GM21723 (cell line): ENCODE data around the gene RNU6-1.

ENCODE experiments used
- ATAC-seq: cut with Tn5 transposase; IDR thresholded peaks from one replicate; pipeline ENCODE4 v1.9.1; 2021; ENCODE audit warnings: mild to moderate bottlenecking, moderate library complexity; ENCODE audit not compliant: unreplicated experiment

RNU6-1 gene

DNA sequence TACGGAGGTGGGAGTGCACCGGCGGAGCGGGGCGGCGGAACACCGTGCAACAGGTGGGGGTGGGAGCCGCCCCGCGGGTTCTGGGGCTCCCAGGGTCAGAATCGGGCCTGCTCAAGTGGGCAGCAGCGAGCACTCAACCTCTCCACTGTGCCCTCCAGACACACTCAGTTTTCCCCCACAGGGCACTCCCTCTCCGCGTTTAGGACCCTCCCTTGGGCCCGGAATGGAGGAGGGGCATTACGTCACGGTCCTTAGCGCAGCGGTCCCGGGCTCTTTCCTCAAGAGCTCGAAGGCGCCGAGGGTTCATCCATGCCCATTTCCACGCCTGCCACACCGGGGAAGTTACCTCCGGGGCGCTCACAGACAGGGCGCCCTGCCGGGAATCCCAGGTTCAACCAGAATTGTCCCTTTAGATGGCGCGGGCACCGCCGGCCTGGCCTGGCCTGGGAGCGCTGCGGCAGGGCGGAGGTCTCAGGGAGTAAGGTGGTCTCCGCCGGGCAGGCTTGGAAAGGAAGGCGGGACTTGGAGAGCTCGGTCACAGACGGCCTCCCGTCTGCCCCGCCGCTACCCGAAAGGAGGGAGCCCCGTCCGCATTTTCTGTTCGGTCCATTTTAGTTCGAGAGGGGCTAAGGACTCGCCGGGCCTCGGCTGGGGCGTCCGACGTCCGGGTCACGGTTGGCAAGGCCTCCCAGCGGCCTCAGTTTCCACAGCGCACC lies 5.1 kb downstream of the RNU6-1 start:
- no peak for ATAC-seq

DNA sequence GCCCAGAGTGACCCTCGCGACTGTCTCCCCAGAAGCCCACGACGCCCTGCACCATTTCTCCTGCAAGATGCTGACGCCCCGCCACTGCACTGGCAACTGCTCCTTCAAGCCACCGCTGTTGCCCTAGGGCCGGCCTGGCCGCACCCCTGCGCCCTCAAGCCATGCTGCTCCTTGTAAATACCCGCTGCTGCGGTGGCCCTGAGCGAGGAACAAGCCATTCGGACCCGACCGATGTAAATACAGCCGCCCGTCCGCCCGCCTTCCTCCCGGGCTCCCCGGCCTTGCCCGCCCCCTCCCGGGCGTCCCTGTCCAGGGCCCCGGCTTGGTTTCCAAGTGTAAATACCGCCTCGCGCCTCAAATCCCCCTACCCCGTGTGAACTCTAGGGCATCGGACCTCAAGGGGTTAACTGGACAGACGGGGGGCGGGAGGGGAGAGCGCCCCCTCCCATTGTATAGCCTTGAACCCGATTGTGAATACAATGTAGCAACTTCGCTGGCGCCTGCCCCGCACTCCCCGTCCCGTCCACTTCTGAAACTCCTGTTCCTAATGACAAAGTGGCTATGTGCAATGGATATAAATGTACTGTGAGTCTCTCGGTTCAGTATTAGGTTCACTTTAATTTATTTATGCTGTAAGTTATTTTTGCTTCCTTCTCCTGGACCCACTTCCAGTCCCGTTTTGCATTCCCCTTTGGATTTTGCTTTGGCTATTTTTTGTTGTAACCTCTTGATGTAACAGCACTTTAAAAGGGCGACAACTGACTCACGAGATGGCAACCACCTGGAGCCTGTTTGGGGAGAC lies 5.9 kb downstream of the RNU6-1 start:
- ATAC-seq, result peak; percentile 40

DNA sequence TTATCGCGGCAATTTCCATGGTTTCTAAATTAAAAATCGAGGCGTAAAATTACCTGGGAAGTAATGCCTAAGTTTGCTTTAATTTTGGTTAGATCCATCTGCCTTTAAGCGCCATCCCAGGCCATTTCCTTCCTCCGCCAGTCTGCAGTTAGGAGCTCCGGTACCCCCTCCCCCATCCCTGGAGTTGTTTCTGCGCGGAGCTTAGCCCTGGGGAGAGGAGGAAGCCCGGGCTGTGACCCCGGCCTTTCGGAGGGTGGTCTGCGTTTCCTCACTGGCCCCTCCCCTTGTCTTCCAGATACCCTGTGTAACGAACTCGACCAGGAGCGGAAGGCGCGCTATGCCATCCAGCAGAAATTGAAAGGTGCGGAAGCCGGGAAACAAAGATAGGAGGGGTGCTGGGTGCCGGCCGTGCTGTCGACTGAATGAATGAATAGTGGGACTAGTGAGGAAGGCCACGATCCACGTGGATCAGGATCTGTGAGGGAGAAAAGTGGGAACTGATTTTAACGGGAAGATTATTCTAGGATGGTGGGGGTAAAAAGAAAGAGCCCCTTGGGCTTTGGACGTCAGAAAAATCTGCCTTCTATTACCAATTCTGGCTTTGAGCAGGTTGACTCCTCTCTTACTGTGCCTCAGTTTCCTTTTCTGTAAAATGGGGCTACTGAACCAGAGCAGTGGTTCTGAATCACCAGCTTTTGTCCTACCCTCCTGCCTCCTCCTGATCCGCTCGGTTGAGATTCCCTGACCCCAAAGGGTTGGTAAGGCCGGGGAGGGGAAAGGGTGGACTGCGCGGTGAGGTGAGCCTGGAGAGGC lies 6.7 kb downstream of the RNU6-1 start:
- ATAC-seq, result no peak

DNA sequence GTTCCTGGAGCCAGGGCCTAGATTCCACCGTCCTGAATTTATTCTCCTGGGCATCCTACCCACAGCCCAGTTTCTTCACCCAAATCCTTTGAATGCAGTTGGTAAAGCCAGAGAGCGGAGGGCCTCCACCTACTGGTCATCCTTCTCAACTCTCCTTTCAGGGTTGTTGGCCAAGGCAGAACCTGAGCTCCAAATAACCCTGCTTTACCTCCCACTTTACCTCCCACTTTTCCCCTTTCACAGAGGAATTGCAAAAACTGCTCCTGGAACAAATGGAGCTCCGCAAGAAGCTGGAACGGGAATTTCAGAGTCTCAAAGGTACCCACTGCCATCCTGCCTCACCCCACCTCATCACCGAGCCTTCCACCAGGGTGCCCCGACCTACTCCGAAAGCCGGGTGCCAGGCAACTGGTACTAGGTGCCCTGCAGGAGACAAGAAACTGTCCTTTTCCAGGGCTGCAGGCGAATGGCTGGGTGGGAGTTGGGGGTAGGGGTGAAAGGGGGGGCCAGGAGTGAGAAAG lies 7.8 kb downstream of the RNU6-1 start:
- ATAC-seq, result no peak

DNA sequence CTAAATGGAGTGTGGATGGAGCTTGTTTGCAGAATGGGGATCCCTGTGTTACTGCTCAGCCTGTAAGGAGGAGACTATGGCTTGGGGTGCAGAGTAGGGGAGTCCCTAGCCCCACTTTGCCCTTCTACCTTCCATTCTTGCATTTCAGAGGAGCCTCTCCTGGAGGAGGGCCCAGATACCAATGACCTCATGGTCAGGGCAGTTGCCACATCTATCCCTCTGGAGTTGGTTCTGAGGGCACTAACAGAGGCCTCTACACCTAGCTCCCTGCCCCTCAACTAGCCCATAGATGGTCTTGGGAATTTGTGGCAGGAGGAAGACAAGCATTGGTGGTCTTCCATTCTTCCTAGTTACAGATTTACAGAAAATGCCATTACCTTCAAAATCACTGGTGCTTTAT lies 8.5 kb downstream of the RNU6-1 start:
- no peak for ATAC-seq

DNA sequence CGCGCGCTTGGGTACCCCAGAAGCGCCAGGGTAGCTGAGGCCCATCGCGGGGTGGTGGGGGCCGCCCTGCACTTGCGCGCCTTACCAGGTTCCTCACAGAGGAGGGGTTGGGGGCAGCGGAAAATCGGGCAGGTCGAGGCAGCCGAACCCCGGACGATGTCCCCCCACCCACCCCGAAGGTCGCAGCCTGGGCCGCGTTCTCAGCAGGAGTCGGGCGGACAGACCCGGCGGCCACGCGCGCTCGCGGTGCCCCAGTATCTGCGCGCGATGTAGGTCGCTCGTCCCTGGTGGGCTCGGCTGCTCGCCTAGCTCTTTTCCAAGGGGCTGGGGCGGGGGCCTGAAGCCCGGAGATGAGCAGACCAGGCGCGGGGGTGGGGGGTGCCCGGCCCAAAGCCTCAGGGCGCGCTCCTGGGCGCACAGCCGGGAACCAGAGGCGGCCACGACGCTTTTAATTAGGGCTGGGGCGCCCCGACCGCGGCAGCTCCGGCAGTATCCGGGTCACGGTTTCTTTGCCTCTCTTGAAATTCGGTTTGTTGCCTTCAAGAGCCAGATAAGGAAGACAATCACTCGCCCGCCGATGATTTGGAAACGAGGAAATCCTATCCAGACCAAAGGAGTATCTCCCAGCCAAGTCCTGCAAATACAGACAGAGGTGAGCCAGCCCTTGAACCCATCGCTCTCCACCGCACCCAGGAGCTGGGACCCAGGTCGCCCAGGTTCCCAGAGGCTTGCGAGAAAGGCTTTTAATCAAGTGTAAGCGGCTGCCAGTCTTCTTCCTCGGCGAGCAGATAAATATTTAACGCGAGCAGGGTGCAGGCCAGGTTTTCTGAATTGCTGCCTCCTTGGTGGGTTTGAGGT lies 10.0 kb downstream of the RNU6-1 start:
- no peak for ATAC-seq

DNA sequence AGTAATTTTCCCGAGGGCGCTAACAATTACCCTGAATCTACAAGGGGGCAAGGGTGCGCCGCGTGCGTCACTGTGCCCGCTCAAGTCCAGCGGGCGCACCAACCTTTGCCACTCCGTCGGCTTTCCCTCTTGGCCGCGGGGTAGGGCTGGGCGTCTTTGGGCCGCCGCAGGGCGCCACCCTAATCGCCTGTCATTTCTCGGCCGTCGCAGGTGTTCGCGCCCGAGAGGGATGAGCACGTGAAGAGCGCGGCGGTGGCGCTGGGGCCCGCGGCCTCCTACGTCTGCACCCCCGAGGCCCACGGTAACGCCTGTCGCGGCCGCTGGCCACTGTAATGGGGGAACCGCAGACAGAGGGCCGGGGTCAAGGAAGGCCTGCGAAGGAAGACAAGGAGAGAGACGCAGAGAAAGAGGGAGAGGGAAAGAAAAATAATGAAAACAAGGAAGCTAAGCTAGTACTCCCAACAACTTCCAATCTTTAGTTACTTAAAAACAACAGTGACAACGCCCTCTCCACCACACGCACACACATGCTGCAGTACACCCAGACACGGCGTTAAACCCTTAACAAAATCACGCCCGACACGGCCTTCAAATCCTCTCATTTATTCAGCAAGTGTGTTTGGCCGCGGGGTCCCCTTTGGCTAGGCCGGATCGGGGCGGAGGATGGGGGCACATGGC lies 10.7 kb downstream of the RNU6-1 start:
- no peak for ATAC-seq

DNA sequence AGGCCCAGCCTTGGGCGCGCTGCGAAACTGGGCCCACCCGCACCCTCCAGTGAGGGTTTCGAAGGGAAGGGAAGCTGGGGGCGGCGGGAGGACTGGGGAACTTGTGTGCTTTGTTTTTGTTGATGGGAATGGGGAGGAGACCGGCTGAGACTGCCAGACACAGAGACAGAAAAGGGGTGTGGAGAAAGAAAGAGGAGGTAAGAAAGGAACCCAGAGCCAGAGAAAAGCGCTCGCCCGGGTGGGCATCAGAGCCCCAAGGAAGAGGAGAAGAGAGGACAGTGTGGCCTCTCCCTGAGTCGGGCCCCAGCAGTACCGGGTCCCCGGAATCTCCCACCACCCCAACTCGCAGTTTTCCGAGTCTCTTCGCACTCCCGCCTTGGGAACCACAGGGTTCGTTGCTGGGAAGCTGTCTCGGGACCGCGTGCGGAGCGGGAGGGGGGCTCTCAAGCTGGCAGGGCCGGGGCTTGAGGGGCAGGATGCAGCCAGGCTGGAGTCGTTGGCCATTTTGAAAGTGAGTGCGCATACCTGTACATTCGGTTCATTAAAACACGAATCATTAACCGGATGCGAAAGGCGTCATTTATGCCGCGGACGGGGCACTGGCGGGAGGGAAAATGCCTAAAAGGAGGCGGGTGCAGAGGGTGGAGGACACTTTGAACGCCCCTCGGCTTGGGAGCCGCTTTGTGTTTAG lies 11.4 kb downstream of the RNU6-1 start:
- no peak for ATAC-seq

DNA sequence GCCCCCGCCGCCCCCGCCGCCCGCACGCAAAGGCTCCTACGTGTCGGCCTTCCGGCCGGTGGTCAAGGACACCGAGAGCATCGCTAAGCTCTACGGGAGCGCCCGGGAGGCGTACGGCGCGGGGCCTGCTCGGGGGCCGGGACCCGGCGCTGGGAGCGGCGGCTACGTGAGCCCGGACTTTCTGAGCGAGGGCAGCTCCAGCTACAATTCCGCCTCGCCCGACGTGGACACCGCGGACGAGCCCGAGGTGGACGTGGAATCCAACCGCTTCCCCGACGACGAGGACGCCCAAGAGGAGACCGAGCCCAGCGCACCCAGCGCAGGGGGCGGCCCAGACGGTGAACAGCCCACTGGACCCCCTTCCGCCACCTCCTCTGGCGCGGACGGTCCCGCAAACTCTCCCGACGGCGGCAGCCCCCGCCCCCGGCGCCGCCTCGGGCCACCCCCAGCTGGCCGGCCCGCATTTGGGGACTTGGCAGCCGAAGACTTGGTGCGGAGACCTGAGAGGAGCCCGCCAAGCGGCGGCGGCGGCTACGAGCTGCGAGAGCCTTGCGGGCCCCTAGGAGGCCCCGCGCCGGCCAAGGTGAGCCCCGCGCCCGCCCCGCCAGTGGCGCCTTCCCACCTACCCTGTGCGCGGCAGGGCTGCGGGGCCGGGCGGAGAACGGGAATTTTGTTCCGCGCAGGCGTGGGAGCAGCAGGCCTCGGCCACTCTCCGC lies 12.1 kb downstream of the RNU6-1 start:
- ATAC-seq, result no peak

DNA sequence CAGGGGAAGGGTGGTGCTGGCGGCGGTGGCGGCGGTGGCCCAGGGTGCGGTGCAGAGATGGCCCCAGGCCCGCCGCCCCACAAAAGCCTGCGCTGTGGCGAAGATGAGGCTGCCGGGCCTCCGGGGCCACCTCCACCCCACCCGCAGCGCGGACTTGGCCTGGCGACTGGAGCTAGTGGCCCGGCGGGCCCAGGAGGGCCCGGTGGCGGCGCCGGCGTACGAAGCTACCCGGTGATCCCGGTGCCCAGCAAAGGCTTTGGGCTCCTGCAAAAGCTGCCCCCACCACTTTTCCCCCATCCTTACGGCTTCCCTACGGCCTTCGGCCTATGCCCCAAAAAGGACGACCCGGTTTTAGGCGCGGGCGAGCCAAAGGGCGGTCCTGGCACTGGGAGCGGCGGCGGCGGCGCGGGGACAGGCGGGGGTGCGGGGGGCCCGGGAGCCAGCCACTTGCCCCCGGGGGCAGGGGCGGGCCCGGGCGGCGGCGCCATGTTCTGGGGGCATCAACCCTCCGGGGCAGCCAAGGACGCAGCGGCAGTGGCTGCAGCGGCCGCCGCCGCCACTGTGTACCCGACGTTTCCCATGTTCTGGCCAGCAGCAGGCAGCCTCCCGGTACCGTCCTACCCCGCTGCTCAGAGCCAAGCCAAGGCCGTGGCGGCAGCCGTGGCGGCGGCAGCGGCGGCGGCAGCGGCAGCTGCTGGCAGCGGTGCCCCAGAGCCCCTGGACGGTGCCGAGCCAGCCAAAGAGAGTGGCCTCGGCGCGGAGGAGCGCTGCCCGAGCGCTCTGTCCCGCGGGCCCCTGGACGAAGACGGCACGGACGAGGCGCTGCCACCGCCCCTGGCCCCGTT lies 12.9 kb downstream of the RNU6-1 start:
- ATAC-seq, result no peak

DNA sequence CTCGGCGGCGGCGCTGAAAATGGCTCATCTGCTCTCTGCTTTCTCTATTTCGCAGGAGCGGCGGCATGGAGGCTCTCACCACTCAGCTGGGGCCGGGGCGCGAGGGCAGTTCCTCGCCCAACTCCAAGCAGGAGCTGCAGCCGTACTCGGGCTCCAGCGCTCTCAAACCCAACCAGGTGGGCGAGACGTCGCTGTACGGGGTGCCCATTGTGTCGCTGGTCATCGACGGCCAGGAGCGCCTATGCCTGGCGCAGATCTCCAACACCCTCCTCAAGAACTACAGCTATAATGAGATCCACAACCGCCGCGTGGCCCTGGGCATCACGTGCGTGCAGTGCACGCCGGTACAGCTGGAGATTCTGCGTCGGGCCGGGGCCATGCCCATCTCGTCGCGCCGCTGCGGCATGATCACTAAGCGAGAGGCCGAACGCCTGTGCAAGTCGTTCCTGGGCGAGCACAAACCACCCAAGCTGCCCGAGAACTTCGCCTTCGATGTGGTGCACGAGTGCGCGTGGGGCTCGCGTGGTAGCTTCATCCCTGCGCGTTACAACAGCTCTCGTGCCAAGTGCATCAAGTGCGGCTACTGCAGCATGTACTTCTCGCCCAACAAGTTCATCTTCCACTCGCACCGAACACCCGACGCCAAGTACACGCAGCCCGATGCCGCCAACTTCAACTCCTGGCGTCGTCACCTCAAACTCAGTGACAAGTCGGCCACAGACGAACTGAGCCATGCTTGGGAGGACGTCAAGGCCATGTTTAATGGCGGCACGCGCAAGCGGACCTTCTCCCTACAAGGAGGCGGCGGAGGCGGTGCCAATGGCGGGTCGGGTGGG lies 13.7 kb downstream of the RNU6-1 start:
- ATAC-seq, result no peak

DNA sequence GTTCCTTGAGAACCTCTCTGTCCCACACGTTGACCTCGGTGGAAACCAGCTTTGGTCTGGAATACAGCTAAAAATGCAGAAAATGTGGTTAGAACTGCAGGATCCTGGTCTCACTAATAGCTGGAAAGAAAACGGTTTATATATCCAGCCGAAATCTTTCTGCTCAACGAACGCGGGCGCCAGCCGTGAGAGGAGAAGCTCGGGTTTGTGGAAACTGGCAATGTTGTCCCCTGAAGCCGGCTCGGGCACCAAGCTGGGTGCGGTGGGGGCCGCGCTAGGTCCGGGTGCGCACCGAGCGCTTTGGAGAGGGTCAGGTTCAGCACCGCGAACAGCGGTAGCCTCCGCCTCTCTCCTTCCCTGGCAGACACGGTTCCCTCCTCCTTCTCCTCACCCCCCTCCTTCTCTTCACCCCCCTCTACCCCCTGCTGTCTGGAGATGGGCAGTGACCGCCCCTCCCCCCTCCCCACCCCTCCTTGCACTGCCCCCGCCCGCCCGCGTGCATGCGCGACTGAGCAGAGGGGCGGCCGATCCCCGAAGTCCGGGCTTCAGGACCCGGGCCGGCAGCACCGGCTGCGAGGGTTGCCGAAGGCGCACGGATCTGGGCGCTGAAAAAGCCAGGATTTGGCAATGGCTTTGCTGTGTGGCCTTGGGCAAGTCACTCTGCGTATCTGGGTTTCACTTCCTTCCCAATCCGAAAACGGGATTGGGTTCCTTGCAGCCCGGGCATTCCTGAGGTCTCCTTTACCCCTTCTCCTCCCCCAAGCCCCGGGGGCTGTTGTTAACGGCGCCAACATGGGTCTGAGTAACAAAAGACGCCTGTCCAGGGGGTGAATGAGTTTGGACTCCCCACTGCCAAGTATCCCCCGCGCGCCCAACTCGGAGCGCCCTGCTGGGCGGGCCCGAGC lies 14.6 kb downstream of the RNU6-1 start, which contains the start of gene SKOR1:
Gene SKOR1, plus strand, starts transcription at position 534 of the 905 bp plus-strand sequence. Its CDS starts 94 bp downstream, at position 628.
- ATAC-seq, result no peak

DNA sequence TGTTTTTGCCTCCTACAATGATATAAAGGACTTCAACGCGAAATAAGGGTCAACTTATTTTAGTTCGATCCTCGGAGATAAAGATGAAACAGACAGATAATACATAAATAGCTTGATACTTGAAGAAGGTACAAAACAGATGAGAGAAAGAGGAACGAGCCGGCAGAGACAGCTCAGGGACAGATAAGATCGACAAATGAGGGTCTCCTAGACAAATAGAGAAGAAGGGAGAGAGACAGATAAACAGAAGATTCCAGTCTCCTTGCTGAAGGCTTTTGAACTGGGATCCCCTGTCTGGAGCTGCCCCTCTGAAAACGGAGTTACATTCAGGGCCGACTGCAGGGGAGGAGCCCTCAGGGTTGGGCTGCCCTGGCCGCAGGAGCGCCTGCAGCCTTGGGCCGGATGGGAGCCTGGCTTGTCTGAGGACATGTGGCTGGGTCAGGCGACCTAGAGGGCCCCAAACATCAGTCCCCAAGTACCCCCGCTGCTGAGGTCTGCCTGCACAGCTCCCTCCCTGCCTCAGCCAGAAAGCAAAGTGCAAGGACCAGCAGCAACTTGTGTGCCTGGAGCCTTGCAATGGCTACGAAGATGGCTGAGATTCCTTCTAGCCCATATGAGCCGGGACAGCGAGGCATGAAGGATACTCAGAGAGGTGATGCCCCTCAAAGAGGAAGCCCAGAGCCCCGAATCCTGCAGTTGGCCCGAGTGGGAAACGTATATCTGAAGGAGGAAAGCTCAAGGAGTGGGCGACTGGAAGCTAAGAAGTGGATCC lies 15.5 kb downstream of the RNU6-1 start:
- no peak for ATAC-seq

DNA sequence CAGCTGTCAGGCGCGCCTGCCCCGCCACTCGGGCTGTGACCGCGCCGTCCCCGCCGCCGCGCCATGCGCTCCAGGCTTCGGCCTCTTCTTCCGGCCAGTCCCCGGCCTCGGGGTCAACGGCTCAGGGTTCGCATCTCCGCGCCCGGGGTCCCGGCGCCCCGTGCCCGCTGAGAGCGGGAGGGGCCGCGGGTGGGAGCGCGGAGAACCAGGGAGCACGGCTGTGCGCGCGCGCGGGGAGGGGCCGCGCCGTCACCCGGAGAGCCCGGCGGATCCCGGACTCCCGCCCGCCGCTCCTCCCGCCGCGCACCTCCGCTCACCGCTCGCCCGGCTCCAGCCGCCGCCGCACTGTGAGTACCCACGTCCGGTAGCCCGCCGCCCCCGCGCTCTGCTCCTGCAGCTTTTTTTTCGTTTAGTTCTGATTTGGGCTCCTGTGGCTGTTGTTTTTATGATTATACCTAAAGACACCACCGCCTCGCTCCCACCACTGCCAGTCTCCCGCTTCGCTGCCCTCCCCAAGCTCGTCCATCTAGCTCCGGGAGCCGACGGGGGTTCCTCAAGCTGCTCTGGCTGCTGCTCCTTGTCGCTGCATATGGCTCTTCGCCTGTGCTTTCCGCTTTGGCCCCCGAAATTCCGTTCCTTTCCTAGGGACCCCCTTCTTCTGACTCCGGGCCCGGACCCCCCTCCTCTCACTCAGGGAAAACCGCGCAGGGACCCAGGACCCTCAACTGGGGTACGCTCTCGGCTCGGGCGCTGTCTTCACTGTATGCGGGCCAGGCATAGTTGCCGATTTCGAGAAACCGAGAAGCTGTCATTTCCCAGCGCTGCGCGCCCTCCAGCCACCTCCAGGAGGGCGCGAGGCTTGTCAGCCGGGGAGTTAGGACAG lies 16.3 kb downstream of the RNU6-1 start:
- no peak for ATAC-seq
